Fibroblast of pulmonary artery (primary cell): ENCODE data around the gene RPL22.

Experiments used
- DNase-seq: peaks from one replicate; pipeline ENCODE4 v3.0.0-alpha.2; 2010; ENCODE audit warnings: low read depth
- H3K4me3 ChIP-seq: replicated peaks from 2 replicates; pipeline ENCODE4 v1.5.1; 2011; ENCODE audit warnings: low read depth, mild to moderate bottlenecking, control low read depth, low read length, moderate library complexity
- TF ChIP-seq, protein P1 (sequence below): IDR thresholded peaks from 2 replicates; pipeline ENCODE4 v1.5.1; 2011; ENCODE audit warnings: mild to moderate bottlenecking, control low read depth, low read length, inconsistent platforms; ENCODE audit errors: missing control alignments

Gene RPL22

DNA sequence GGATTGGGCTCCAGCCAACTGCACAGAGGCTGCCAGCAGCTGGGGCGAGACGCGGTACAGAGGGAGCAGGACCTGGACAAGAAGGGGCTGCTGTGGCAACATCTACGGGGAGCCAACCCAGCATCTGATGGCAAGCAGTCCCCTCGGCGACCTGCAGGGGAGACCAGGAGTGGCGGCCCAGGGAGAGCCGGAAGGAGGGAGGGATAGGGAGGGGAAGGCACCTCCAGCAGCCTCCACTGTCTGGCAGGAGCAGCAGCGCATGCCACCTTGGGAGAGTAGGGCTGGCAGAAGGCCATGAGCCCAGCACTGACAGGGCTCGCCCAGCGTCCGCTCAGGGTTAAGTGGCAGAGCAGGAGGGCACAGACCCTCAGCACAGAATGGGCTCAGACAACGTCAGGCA, 36.6 kb downstream of the RPL22 start:
- TF ChIP-seq, protein P1, sequence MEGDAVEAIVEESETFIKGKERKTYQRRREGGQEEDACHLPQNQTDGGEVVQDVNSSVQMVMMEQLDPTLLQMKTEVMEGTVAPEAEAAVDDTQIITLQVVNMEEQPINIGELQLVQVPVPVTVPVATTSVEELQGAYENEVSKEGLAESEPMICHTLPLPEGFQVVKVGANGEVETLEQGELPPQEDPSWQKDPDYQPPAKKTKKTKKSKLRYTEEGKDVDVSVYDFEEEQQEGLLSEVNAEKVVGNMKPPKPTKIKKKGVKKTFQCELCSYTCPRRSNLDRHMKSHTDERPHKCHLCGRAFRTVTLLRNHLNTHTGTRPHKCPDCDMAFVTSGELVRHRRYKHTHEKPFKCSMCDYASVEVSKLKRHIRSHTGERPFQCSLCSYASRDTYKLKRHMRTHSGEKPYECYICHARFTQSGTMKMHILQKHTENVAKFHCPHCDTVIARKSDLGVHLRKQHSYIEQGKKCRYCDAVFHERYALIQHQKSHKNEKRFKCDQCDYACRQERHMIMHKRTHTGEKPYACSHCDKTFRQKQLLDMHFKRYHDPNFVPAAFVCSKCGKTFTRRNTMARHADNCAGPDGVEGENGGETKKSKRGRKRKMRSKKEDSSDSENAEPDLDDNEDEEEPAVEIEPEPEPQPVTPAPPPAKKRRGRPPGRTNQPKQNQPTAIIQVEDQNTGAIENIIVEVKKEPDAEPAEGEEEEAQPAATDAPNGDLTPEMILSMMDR: no peak
- no peak for DNase-seq
- no peak overlapping the region for H3K4me3 ChIP-seq

DNA sequence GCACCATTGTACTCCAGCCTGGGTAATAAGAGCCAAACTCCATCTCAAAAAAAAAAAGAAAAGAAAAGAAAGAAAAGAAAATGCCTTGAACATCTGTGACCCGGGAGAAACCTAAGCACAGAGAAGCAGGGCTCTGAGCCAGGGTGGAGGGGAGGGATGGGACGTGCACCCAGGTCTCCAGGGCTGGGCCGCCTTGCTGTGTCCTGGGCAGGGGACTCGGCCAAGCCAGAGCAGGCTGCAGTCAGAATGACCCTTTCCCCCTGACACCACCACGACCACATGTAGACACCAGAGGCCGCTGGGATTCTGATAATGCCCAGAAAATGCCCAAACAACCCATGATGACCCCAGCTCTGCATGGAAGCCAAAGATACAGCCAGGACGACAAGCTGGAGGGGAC, 37.1 kb downstream of the RPL22 start:
- DNase-seq: no peak
- TF ChIP-seq, protein P1: no peak
- no peak overlapping the region for H3K4me3 ChIP-seq

DNA sequence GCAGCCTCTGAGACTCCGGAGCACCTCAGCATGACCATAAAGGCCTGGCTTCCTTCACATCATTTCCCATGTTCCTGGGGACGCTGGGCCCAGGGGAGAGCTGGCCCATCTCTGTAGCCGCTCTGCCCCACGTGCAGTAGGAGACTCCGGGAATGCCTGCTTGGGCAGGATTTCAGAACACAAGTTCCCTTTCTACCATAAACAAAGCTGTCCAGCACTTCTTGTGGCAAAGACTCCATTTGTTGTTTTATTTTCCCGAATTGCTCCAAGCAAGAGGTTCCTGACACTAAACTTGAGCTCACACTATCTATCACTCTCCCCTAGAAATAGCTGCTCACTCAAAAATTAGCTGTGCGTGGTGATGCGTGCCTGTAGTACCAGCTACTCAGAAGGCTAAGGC, 41.2 kb downstream of the RPL22 start:
- no peak for DNase-seq
- no peak overlapping the region for H3K4me3 ChIP-seq
- TF ChIP-seq, protein P1: no peak

DNA sequence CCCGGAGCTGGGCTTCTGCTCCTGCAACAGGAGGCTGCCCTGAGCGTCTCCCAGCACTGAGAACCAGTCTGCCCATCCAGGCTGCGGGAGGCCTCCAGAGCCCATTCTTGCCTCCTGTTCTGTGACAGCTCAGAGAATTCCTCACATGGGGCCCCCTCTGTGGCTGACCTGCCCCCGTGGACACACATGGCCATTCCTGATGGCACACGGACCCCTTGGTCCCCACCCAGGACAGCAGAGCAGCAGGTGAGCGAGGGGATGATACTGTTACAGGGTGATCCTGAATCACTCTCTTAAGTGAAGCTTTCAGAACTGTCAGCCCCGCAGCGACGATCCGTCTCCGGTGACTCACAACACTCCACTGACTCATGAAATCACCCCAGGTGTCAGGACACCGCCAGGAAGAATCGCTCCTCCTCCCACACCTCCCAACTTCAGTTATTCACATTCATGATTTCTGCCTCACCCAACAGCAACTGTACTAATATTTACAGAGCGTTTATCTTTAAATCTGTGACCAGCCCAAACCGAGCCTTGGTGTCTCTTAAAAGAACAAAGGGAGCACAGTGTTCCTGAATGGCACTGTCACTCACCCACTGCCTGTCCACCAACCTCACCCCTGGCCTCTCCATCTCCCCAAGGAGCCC, 41.7 kb downstream of the RPL22 start:
- TF ChIP-seq, protein P1: no peak
- peak; percentile 10 for DNase-seq
- no peak overlapping the region for H3K4me3 ChIP-seq

DNA sequence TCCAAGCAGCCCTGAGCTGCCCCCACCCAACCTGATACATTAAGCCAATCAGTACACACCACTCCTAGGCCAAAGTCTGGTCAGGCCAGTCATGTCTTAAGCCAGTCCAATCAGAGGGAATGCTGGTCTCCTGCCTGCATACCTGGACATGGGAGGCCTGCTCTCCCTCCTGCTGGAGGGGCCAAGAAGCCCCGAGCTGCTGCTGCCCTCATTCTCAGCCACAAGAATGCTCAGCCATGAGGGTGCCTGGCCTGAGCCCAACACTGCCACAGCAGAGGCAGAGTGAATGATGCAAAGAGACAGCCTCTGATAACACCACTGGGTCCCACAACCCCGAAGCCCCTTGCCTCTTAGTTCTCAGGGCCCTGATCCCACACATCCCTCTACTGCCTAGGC, 42.3 kb downstream of the RPL22 start:
- DNase-seq: no peak
- TF ChIP-seq, protein P1: no peak
- no peak overlapping the region for H3K4me3 ChIP-seq

DNA sequence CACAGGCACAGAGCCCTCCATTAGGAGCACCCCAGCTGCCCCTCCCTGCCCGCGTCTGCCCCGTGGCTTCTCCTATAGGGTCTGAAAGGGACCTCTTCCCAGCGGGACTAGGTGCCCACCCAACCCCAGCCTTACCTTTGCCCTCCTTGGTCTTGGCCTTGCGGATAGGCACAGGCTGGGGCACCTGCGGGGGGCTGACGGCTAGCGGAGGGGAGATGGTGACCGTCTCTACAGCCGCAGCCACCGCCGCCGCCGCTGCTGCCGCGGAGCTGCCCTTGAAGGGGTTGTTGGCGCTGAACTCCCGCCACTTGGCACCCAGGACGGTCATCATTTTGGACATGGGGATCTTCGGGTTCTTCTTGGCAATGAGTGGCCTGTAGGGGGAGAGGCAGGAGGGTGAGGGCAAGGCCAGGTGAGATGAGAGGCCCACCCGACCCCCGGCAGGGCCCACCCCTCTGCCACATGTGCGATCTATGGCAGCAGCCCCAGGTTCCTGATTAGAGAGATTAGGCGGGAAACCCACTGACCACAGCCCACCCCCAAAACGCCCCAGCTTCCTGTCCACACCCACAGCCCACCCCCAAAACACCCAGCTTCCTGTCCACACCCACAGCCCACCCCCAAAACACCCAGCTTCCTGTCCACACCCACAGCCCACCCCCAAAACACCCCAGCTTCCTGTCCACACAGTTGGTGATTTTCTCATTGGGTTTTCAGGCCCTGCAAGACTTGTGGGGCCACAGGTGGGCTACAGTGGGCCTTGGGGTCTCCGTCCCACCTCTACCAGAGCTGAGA, 44.7 kb downstream of the RPL22 start:
- H3K4me3 ChIP-seq: no peak overlapping the region
- TF ChIP-seq, protein P1: no peak
- DNase-seq: no peak

DNA sequence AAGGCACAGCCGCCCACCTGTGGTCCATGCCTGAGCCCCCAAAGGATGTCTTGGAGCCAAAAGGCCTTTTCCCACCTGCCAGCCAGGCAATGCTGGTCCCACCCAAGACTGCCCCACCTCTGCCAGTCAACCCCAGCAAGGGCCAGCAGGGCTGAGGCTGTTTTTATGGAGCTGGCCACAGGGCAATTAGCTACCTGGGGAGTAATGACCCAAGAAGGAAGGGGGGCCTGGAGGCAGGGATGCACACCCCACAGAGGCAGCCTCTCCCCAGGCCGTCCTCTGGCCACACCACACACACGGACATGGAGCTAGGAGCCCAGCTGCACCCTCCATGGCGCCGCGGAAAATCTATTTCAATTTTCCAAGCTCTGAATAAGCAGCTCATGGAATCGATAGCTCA, 46.5 kb downstream of the RPL22 start:
- TF ChIP-seq, protein P1: no peak
- no peak for DNase-seq
- no peak overlapping the region for H3K4me3 ChIP-seq
